ENCODE measurements around the gene NUDCD3. TPM values are rescaled to one million over a fixed set of nuclear protein-coding genes. Genes with fewer than 3 reads are reported as not detected.
A peak's percentile ranks its signal among the peaks of the same experiment; 100 is the strongest.

The NUDCD3 gene
- total RNA-seq, 1 donor from 2014 or later = 43.5 TPM

DNA sequence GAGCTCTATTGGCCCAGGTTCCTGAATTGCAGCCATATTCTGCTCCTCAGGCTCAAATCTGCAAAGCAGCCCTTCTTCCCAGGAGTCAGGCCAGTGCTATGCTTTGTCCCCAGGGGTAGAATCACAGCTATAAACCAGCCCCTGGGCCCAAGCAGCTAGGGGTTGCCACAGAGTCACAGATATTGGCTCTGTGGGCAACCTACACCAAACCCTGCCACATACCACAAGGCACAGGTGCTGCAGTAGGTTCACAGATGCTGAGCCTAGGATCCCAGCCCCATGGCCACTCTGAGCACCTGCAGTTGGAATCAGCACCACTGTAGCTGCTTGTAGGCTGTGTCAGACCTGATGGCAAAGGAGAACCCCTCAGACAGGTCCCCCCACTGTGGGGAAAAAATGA, 122.0 kb downstream of the NUDCD3 start:
- TF ChIP-seq, protein P1, sequence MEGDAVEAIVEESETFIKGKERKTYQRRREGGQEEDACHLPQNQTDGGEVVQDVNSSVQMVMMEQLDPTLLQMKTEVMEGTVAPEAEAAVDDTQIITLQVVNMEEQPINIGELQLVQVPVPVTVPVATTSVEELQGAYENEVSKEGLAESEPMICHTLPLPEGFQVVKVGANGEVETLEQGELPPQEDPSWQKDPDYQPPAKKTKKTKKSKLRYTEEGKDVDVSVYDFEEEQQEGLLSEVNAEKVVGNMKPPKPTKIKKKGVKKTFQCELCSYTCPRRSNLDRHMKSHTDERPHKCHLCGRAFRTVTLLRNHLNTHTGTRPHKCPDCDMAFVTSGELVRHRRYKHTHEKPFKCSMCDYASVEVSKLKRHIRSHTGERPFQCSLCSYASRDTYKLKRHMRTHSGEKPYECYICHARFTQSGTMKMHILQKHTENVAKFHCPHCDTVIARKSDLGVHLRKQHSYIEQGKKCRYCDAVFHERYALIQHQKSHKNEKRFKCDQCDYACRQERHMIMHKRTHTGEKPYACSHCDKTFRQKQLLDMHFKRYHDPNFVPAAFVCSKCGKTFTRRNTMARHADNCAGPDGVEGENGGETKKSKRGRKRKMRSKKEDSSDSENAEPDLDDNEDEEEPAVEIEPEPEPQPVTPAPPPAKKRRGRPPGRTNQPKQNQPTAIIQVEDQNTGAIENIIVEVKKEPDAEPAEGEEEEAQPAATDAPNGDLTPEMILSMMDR (conservative IDR thresholded peaks at IDR 0.05; ENCODE audit: low read depth, low read length) = no peak
- DNase-seq (ENCODE audit: low read depth) = no peak
- H3K4me3 ChIP-seq (ENCODE audit: low read depth, low read length) = no peak overlapping the region

DNA sequence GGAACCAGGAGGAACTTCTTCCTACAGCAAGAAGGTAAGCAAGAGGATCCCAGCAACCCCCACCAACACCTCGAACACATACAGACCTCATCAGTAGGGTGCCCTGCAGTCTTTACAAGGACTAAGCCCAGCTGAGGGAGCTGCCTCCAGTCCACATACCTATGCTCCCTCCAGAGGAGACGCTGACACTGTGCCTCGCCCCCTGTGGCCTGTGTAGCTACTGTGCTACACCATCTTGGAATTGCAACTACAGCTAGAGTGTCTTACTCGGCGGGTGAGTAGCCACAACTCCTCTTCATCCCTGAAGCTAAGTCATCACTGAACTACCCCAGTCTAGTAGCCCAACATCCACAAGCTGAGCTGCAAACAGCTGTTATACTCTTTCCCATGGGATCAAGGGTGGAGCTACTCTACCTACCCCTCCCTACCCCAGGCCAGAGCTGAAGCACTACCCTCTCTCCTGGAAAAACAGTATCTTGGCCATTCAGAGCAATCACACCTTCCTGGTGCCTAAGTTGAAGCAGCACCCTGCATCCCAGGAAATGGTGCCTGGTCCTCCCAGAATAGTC, 122.9 kb downstream of the NUDCD3 start:
- no peak overlapping the region for H3K4me3 ChIP-seq (ENCODE audit: low read depth, low read length)
- TF ChIP-seq, protein P1 (conservative IDR thresholded peaks at IDR 0.05; ENCODE audit: low read depth, low read length) = no peak
- DNase-seq (ENCODE audit: low read depth) = no peak

DNA sequence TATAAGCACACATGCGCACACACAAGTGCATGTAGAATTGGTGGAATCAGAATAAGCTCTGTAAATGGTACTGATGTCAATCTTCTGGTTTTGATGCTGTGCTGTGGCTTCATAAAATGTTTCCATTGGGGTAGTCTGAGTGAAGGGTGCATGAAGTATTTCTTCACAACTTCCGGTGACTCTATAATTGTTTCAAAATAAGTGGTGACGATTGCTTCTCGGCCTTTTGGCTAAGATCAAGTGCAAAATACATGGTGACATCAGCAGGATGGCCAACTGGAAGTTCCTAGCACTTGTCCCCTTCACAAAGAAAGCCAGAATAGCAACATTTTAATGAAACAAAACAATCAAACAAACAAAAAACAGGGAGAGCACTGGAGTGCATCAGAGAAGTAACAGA, 123.5 kb downstream of the NUDCD3 start:
- no peak for DNase-seq (ENCODE audit: low read depth)
- TF ChIP-seq, protein P1 (conservative IDR thresholded peaks at IDR 0.05; ENCODE audit: low read depth, low read length) = no peak
- no peak overlapping the region for H3K4me3 ChIP-seq (ENCODE audit: low read depth, low read length)

DNA sequence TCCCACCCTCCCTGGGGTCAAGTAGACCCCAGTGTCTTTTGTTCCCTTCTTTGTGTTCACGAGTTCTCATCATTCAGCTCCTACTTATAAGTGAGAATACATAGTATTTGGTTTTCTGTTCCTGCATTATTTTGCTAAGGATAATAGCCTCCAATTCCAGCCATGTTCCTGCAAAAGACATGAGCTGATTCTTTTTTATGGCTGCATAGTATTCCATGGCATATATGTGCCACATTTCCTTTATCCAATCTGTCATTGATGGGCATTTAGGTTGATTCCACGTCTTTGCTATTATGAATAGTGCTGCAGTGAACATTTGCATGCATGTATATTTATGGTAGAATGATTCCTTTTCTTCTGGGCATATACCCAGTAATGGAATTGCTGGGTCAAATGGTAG, 136.8 kb downstream of the NUDCD3 start:
- no peak for DNase-seq (ENCODE audit: low read depth)
- H3K4me3 ChIP-seq (ENCODE audit: low read depth, low read length) = no peak overlapping the region
- TF ChIP-seq, protein P1 (conservative IDR thresholded peaks at IDR 0.05; ENCODE audit: low read depth, low read length) = no peak

DNA sequence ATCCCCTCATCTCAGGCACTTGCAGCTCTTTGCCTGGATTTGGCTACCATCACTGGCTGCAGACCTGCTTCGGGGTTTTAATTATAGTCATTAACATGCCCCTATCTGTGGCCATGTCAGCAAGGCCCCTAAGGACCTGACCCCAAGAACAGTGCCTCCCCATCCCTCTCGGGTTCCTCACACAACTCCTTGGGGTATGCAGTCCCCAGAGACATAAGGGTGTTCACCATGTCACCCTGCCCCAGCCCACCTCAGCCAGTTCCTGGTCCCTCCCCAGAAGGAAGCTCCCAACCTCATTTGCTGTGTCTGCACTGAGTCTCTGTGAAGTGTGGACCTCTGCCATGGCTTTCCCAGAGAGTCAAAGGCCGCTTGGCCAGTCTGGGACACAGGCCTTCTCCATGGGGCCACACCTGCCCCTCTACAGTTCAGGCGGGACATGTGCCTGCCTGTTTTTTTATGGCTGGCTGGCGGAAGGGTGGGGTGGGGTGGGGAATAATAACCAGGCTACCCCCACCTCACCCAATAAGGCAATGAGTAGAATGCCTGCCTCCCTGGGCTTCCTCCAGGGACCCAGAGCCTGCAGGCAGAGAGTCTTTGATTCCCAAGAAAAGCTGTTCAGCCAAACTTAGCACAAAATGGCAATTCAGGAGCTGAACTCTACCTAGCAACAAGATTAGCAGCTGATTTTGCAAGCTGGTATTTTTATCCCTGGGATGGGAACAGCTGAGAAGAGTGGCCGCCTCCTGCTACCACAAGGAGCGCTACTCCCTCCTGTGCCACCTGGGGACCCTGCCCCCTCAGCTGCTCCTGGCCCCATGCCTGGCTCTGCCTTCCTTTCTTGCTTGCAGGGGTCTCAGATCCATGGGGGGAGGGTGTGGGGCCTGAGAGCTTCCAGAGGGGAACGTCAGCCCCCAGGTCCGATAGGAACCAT, 141.3 kb downstream of the NUDCD3 start:
- DNase-seq (ENCODE audit: low read depth) = no peak
- H3K4me3 ChIP-seq (ENCODE audit: low read depth, low read length) = no peak overlapping the region
- TF ChIP-seq, protein P1 (conservative IDR thresholded peaks at IDR 0.05; ENCODE audit: low read depth, low read length) = no peak

DNA sequence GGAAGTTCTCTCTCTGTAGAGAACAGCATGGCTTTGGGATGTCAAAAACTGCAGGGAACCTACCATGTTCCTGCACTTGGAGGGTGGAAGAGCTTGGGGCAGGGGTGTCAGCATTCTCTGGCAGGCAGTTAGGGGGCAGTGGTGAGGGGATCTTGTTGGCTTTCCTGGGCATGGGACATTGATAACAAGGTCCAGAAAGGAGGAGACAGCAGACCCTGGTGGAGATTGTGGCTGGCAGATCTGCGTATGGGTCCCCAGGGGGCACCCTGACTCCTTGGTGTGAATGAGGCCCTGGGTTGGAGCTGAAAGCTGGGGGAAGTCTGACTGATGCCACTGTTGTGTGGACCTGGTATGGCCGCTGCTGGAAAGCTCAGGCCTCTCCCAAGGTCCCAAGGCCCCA, 142.2 kb downstream of the NUDCD3 start:
- TF ChIP-seq, protein P1 (conservative IDR thresholded peaks at IDR 0.05; ENCODE audit: low read depth, low read length) = peak; percentile 57
- no peak for DNase-seq (ENCODE audit: low read depth)
- no peak overlapping the region for H3K4me3 ChIP-seq (ENCODE audit: low read depth, low read length)
